Parathyroid adenoma (tissue), 2 donors: ENCODE measurements around the gene LYPD5.
A peak's percentile ranks its signal among the peaks of the same experiment; 100 is the strongest.
"Not testable (repeated sequence)": the region's sequence is repeated elsewhere in the genome, so short reads cannot be mapped to it uniquely, and the experiment has no call there.

ENCODE experiments used
- H2AFZ ChIP-seq: fragments of 300-600 bp; sonication (generic); one replicate; pipeline ENCODE4 v1.7.0; 2017; ENCODE audit warnings: antibody characterized with exemption, mild to moderate bottlenecking
- H3K27ac ChIP-seq: fragments of 300-600 bp; sonication (generic); one replicate; pipeline ENCODE4 v1.7.0; 2017
- H3K27me3 ChIP-seq: fragments of 300-600 bp; sonication (generic); one replicate; pipeline ENCODE4 v1.7.0; 2017; ENCODE audit warnings: low read length; ENCODE audit not compliant: control insufficient read depth, insufficient read depth
- H3K36me3 ChIP-seq: fragments of 300-600 bp; sonication (generic); one replicate; pipeline ENCODE4 v1.7.0; 2017; ENCODE audit warnings: low read length; ENCODE audit not compliant: control insufficient read depth, insufficient read depth
- H3K4me1 ChIP-seq: fragments of 300-600 bp; sonication (generic); one replicate; pipeline ENCODE4 v1.7.0; 2017; ENCODE audit warnings: control low read depth
- H3K4me2 ChIP-seq: fragments of 300-600 bp; sonication (generic); one replicate; pipeline ENCODE4 v1.7.0; 2017; ENCODE audit warnings: low read length
- H3K4me3 ChIP-seq: fragments of 300-600 bp; sonication (generic); one replicate; pipeline ENCODE4 v1.7.0; 2017; ENCODE audit warnings: low read depth, low read length
- H3K79me2 ChIP-seq: fragments of 300-600 bp; sonication (generic); one replicate; pipeline ENCODE4 v1.7.0; 2017; ENCODE audit warnings: control low read depth
- H3K9ac ChIP-seq: fragments of 300-600 bp; sonication (generic); one replicate; pipeline ENCODE4 v1.7.0; 2017; ENCODE audit warnings: mild to moderate bottlenecking
- H3K9me3 ChIP-seq: fragments of 300-600 bp; sonication (generic); one replicate; pipeline ENCODE4 v1.7.0; 2017; ENCODE audit warnings: low read length; ENCODE audit not compliant: control insufficient read depth
- CTCF ChIP-seq: fragments of 300-600 bp; sonication (generic); IDR thresholded peaks from one replicate; pipeline ENCODE4 v1.7.0; 2017; ENCODE audit warnings: antibody characterized with exemption, mild to moderate bottlenecking
- donor health status: primary hyperparathyroidism.

LYPD5 gene

GRCh38 chr19:43820098-43820883, 18.0 kb upstream of the LYPD5 start:
- no peaks in the 10 kb centered on the region for H3K36me3 ChIP-seq
- H3K4me1 ChIP-seq, result peaks cover 4% of the 10 kb centered on the region
- no peak overlapping the region for H3K9ac ChIP-seq
- H3K9me3 ChIP-seq, result peaks cover 2% of the 10 kb centered on the region
- H3K4me2 ChIP-seq, result peak overlapping the region; percentile 75
- no peak overlapping the region for H3K27ac ChIP-seq
- peak overlapping the region; percentile 56 for H3K4me3 ChIP-seq
- no peaks in the 10 kb centered on the region for H3K27me3 ChIP-seq
- TF ChIP-seq CTCF, result no peak
- H3K79me2 ChIP-seq, result no peaks in the 10 kb centered on the region
- peak overlapping the region; percentile 95 for H2AFZ ChIP-seq

GRCh38 chr19:43818500-43818899, 16.3 kb upstream of the LYPD5 start:
- no peak for TF ChIP-seq CTCF
- Histone ChIP-seq H3K27ac (no peak overlapping the region), H3K4me1 (peaks cover 4% of the 10 kb centered on the region), H2AFZ (no peak overlapping the region), H3K4me2 (no peak overlapping the region), H3K79me2 (no peaks in the 10 kb centered on the region), H3K9ac (no peak overlapping the region), H3K4me3 (no peak overlapping the region), H3K27me3 (no peaks in the 10 kb centered on the region), H3K36me3 (no peaks in the 10 kb centered on the region), H3K9me3 (peaks cover 2% of the 10 kb centered on the region)

GRCh38 chr19:43817454-43817853, 15.2 kb upstream of the LYPD5 start:
- not testable (repeated sequence) for H3K27me3 ChIP-seq, H3K4me3 ChIP-seq, H3K4me2 ChIP-seq, H3K27ac ChIP-seq, H3K36me3 ChIP-seq, H3K79me2 ChIP-seq, H2AFZ ChIP-seq, H3K4me1 ChIP-seq, H3K9me3 ChIP-seq, H3K9ac ChIP-seq

GRCh38 chr19:43814663-43815352, 12.6 kb upstream of the LYPD5 start:
- H3K27me3 ChIP-seq, result no peaks in the 10 kb centered on the region
- H3K4me3 ChIP-seq, result no peak overlapping the region
- H3K4me1 ChIP-seq, result no peaks in the 10 kb centered on the region
- no peak overlapping the region for H3K27ac ChIP-seq
- no peak for TF ChIP-seq CTCF
- no peaks in the 10 kb centered on the region for H3K9me3 ChIP-seq
- no peaks in the 10 kb centered on the region for H3K79me2 ChIP-seq
- no peak overlapping the region for H3K4me2 ChIP-seq
- no peak overlapping the region for H2AFZ ChIP-seq
- H3K9ac ChIP-seq, result no peak overlapping the region
- no peaks in the 10 kb centered on the region for H3K36me3 ChIP-seq

- H3K9ac ChIP-seq, result no peak overlapping the region
- no peak for TF ChIP-seq CTCF
- no peaks in the 10 kb centered on the region for H3K79me2 ChIP-seq
- H3K36me3 ChIP-seq, result no peaks in the 10 kb centered on the region
- no peak overlapping the region for H3K4me3 ChIP-seq
- no peak overlapping the region for H2AFZ ChIP-seq
- H3K9me3 ChIP-seq, result no peaks in the 10 kb centered on the region
- H3K4me1 ChIP-seq, result no peaks in the 10 kb centered on the region
- H3K4me2 ChIP-seq, result no peak overlapping the region
- no peaks in the 10 kb centered on the region for H3K27me3 ChIP-seq
- H3K27ac ChIP-seq, result no peak overlapping the region
Measured at GRCh38 chr19:43812688-43813087, 10.4 kb upstream of the LYPD5 start.
